Keratinocyte (primary cell): ENCODE data around the gene JMJD1C.

Experiments
- CTCF ChIP-seq, 3 experiments: IDR thresholded peaks in 1 of 3; conservative IDR thresholded peaks in 1 of 3; optimal IDR thresholded peaks in 1 of 3; 2 replicates in 2 of 3; 3 replicates in 1 of 3; pipeline versions ENCODE3 to v1.5.1; 2011; ENCODE audit warnings: low read length in 3 of 3, mild to moderate bottlenecking in 3 of 3, moderate library complexity in 2 of 3, control low read depth in 1 of 3, inconsistent platforms in 1 of 3; ENCODE audit not compliant: insufficient read depth in 2 of 3; ENCODE audit errors: extremely low read depth in 1 of 3
- EZH2 ChIP-seq: IDR thresholded peaks from one replicate; pipeline ENCODE4 v1.6.1; 2012; ENCODE audit warnings: inconsistent platforms, mild to moderate bottlenecking, low read length, moderate library complexity

DNA sequence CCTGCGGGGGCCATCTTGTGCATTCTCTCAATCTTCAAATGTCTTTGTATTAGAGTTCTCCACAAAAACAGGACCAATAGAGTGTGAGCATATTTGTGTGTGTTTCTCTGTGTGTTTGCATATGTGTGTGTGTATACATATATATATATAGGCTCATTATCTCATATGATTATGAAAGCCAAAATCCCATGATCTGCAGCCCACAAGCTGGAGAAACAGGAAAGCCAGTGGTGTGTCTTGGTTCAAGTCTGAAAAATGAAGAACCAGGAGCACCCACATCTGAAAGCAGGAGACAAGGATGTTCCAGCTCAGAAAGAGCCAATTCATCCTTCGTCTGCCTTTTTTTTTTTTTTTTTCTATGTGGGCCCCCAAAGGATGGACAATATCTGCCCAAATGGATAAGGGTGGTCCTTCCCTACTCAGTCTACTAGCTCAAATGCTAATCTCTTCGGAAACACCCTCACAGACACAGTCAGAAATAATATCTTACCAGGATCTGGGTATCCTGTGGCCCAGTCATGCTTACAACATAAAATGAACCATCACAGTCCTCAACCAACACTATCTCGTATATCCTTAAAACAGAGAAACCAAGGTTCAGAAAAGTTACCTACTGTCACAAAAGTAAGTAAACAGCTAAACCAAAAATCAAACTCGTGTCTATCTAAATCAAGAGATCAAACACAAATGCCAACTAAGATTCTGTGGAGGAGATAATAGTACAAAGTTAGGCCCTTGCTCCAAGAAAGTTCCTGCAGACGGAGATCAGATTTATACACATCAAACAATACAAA lies 141.9 kb downstream of the JMJD1C start:
- TF ChIP-seq CTCF (optimal IDR thresholded peaks at IDR 0.05 in 1 of 3, IDR thresholded peaks at IDR 0.05 in 1 of 3, conservative IDR thresholded peaks at IDR 0.05 in 1 of 3; ENCODE audit: extremely low read depth in 1 of 3, insufficient read depth in 2 of 3, low read length in 3 of 3) (no peak), EZH2 (no peak)
